ENCODE data around the gene PRDM16. TPM values are rescaled to one million over a fixed set of nuclear protein-coding genes. Genes with fewer than 3 reads are reported as not detected.

PRDM16 gene
- total RNA-seq, 1 donor from 2014 or later = 0.79 TPM

DNA sequence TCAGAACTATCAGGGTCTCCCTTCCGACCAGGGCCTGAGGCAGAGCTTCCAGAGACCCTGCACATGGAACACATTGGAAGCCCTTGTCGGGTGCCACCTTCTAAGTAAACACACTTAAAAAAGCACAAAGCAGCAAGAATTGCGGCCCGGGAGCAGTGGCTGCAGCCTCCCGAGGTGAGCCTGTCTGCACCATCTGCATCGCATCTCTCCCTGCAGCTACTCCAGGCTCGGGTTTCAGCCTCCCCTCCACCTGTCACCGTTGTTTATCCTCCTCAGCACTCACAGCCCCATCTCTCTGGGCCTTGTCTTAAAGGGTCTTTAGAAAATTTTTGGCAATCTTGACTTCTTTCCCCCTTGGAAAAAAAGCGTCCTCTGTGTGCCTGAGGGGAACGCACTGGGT lies 290.3 kb downstream of the PRDM16 start:
- H3K27me3 ChIP-seq (ENCODE audit: control insufficient read depth, insufficient read depth, low read length) = peaks cover 2% of the 10 kb centered on the region
- H3K4me3 ChIP-seq (ENCODE audit: low read depth, low read length) = no peak overlapping the region
- H3K36me3 ChIP-seq (ENCODE audit: control insufficient read depth, insufficient read depth, low read length) = no peaks in the 10 kb centered on the region
- TF ChIP-seq, protein P1, sequence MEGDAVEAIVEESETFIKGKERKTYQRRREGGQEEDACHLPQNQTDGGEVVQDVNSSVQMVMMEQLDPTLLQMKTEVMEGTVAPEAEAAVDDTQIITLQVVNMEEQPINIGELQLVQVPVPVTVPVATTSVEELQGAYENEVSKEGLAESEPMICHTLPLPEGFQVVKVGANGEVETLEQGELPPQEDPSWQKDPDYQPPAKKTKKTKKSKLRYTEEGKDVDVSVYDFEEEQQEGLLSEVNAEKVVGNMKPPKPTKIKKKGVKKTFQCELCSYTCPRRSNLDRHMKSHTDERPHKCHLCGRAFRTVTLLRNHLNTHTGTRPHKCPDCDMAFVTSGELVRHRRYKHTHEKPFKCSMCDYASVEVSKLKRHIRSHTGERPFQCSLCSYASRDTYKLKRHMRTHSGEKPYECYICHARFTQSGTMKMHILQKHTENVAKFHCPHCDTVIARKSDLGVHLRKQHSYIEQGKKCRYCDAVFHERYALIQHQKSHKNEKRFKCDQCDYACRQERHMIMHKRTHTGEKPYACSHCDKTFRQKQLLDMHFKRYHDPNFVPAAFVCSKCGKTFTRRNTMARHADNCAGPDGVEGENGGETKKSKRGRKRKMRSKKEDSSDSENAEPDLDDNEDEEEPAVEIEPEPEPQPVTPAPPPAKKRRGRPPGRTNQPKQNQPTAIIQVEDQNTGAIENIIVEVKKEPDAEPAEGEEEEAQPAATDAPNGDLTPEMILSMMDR (IDR thresholded peaks at IDR 0.05; ENCODE audit: insufficient read depth, low read length, severe bottlenecking) = no peak
- DNase-seq (ENCODE audit: low read depth) (no peak), FAIRE-seq (no peak)

DNA sequence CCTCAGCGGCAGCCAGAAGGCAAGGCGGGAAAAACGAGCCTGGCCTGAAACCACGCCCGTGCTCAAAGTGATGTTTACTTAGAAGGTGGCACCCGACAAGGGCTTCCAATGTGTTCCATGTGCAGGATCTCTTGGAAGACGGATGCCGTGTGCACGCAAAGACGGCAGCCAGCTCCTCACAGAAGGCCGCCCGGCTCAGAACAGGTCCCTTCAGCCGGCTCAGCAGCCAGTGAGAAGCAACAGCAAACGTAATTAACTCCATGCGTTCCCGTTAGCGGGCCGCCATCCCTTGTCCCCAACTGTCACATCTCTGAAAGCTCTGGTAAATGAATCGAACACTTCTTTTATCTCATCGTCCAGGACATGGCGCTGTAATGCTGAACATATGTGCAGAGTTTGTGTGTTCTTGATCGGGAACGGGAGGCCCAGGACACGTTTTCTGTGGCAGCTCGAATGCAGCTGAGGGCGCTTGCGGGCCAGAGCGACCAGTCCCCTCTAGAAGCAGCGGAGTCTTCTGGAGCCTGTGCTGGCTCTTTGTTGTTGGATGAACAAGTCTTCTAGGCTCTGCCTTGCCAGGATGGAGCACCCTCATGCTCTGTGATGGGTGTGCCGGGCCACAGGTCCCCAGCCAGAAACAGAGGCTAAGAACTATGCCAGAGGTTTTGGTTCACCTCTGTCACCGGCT lies 290.9 kb downstream of the PRDM16 start:
- DNase-seq (ENCODE audit: low read depth) (no peak), FAIRE-seq (no peak)
- Histone ChIP-seq H3K36me3 (ENCODE audit: control insufficient read depth, insufficient read depth, low read length) (no peaks in the 10 kb centered on the region), H3K4me3 (ENCODE audit: low read depth, low read length) (no peak overlapping the region), H3K27me3 (ENCODE audit: control insufficient read depth, insufficient read depth, low read length) (peaks cover 2% of the 10 kb centered on the region)
- TF ChIP-seq, protein P1 (IDR thresholded peaks at IDR 0.05; ENCODE audit: insufficient read depth, low read length, severe bottlenecking) = no peak

- FAIRE-seq (no peak), DNase-seq (ENCODE audit: low read depth) (no peak)
- Histone ChIP-seq H3K36me3 (ENCODE audit: control insufficient read depth, insufficient read depth, low read length) (no peaks in the 10 kb centered on the region), H3K27me3 (ENCODE audit: control insufficient read depth, insufficient read depth, low read length) (peaks cover 2% of the 10 kb centered on the region), H3K4me3 (ENCODE audit: low read depth, low read length) (no peak overlapping the region)
- TF ChIP-seq, protein P1 (IDR thresholded peaks at IDR 0.05; ENCODE audit: insufficient read depth, low read length, severe bottlenecking) = no peak
Observed at GRCh38 chr1:3360646-3361257, 291.7 kb downstream of the PRDM16 start.

DNA sequence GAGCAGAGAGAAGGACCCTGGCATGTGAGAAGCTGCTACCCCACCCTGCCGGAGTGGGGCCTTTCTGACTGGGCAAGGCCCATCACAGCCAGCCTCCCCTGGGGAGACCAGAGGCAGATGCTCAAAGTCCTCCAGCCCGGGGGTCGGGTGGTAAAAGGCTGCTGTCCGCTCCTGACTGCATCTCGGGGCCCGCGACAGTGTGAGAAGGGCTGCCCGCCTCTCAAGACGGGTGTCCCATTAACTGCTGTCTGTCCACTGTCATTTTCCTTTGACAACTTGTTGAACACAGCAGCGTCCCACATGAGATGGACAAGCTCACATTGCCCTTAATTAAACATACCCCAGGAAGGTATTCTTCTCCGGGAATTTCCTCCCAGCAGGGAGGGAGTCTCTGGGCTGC lies 294.0 kb downstream of the PRDM16 start:
- no peak for DNase-seq (ENCODE audit: low read depth)
- Histone ChIP-seq H3K27me3 (ENCODE audit: control insufficient read depth, insufficient read depth, low read length) (peaks cover 2% of the 10 kb centered on the region), H3K36me3 (ENCODE audit: control insufficient read depth, insufficient read depth, low read length) (no peaks in the 10 kb centered on the region), H3K4me3 (ENCODE audit: low read depth, low read length) (no peak overlapping the region)
- TF ChIP-seq, protein P1 (IDR thresholded peaks at IDR 0.05; ENCODE audit: insufficient read depth, low read length, severe bottlenecking) = no peak
- no peak for FAIRE-seq

- TF ChIP-seq, protein P1 (IDR thresholded peaks at IDR 0.05; ENCODE audit: insufficient read depth, low read length, severe bottlenecking) = no peak
- Histone ChIP-seq H3K4me3 (ENCODE audit: low read depth, low read length) (no peak overlapping the region), H3K27me3 (ENCODE audit: control insufficient read depth, insufficient read depth, low read length) (peaks cover 2% of the 10 kb centered on the region), H3K36me3 (ENCODE audit: control insufficient read depth, insufficient read depth, low read length) (no peaks in the 10 kb centered on the region)
- FAIRE-seq (no peak), DNase-seq (ENCODE audit: low read depth) (no peak)
Observed at GRCh38 chr1:3363756-3364155, 294.8 kb downstream of the PRDM16 start.

Measured in bronchial epithelial cell (primary cell).